Mammary epithelial cell (primary cell): ENCODE measurements around the gene EFCAB12.

Experiments used
- EZH2 ChIP-seq: IDR thresholded peaks from 2 replicates; pipeline ENCODE4 v1.6.1; 2012; ENCODE audit warnings: low read length, inconsistent platforms, borderline replicate concordance
- TF ChIP-seq, protein P1 (sequence below), 2 donors: IDR thresholded peaks in 1 of 2; conservative IDR thresholded peaks in 1 of 2; 2 replicates each; pipeline ENCODE4 v1.5.1; 2011 to 2012; ENCODE audit warnings: inconsistent platforms in 2 of 2, low read length in 2 of 2, mild to moderate bottlenecking in 2 of 2, control low read depth in 1 of 2, low read depth in 1 of 2; ENCODE audit not compliant: insufficient read depth in 1 of 2; ENCODE audit errors: extremely low read depth in 1 of 2

GRCh38 chr3:129439226-129439816, 10.9 kb upstream of the EFCAB12 start:
- TF ChIP-seq, protein P1, sequence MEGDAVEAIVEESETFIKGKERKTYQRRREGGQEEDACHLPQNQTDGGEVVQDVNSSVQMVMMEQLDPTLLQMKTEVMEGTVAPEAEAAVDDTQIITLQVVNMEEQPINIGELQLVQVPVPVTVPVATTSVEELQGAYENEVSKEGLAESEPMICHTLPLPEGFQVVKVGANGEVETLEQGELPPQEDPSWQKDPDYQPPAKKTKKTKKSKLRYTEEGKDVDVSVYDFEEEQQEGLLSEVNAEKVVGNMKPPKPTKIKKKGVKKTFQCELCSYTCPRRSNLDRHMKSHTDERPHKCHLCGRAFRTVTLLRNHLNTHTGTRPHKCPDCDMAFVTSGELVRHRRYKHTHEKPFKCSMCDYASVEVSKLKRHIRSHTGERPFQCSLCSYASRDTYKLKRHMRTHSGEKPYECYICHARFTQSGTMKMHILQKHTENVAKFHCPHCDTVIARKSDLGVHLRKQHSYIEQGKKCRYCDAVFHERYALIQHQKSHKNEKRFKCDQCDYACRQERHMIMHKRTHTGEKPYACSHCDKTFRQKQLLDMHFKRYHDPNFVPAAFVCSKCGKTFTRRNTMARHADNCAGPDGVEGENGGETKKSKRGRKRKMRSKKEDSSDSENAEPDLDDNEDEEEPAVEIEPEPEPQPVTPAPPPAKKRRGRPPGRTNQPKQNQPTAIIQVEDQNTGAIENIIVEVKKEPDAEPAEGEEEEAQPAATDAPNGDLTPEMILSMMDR (conservative IDR thresholded peaks at IDR 0.05 in 1 of 2, IDR thresholded peaks at IDR 0.05 in 1 of 2; ENCODE audit: extremely low read depth in 1 of 2, insufficient read depth in 1 of 2, low read depth in 1 of 2, low read length in 2 of 2) = no peak
- TF ChIP-seq EZH2 = no peak
